GM21825 (cell line): ENCODE measurements around the gene KLHL6.
"Not testable (repeated sequence)": the region's sequence is repeated elsewhere in the genome, so short reads cannot be mapped to it uniquely, and the experiment has no call there.

Experiments used
- ATAC-seq: cut with Tn5 transposase; IDR thresholded peaks from one replicate; pipeline ENCODE4 v1.9.1; 2021; ENCODE audit warnings: mild to moderate bottlenecking, moderate library complexity; ENCODE audit not compliant: unreplicated experiment

Gene KLHL6

GRCh38 chr3:183449791-183450190 lies 105.7 kb downstream of the KLHL6 start:
- ATAC-seq = no peak

GRCh38 chr3:183449391-183449790 lies 106.1 kb downstream of the KLHL6 start:
- no peak for ATAC-seq

DNA sequence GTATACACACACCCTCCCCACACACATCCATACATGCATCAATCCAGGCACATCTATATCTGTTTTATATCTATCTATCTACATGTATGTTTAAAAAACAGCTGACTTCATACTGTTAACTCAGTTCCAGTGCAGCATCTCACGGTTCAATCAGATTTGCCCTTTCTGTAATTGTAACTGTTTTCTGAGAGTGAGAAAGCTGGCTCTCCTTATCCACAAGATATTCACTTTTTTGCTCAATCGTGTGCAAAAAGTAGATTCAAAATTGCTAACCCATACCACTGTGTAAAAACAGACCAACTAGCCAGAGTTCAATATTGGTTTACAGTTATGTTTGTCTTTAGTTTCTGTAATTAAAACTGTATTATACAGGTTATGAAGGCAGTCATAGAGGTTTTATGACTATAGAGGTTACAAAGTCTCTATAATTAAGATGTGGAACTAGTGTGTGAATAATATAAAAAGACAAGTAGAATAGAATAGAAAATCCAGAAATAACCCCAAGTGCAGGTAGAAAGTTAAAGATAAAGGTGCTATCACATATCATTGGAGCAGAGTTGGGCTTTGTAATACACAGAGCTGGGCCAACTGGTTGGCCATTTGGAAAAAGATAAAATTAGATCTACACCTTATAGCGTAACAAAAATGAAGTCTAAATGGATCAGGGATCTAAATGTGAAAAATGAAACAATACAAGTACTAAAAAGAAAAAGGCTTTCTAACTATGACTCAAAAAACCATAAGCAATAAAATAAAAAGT lies 107.0 kb downstream of the KLHL6 start:
- no peak for ATAC-seq

GRCh38 chr3:183447206-183448001 lies 108.1 kb downstream of the KLHL6 start:
- ATAC-seq = peak; percentile 71

- no peak for ATAC-seq
Measured at GRCh38 chr3:183446838-183447205, 108.7 kb downstream of the KLHL6 start.

DNA sequence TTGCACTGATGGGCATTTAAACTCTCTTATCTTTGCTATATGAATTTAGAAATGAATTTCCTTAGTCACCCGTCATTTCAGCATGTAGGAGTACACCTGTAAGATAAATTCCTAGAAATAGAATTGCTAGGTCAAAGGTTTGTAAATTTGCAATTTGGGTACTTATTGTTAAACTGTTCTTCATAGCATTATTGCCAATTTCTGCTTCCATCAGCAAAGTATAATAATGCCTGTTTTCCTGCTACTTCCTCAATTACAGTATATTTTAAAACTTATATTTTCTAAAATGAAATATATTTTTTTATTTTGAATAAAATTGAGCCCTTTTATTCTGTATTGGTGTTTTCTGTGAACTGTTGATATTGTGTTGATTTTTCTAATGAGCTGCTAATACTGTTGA lies 110.8 kb downstream of the KLHL6 start:
- no peak for ATAC-seq

DNA sequence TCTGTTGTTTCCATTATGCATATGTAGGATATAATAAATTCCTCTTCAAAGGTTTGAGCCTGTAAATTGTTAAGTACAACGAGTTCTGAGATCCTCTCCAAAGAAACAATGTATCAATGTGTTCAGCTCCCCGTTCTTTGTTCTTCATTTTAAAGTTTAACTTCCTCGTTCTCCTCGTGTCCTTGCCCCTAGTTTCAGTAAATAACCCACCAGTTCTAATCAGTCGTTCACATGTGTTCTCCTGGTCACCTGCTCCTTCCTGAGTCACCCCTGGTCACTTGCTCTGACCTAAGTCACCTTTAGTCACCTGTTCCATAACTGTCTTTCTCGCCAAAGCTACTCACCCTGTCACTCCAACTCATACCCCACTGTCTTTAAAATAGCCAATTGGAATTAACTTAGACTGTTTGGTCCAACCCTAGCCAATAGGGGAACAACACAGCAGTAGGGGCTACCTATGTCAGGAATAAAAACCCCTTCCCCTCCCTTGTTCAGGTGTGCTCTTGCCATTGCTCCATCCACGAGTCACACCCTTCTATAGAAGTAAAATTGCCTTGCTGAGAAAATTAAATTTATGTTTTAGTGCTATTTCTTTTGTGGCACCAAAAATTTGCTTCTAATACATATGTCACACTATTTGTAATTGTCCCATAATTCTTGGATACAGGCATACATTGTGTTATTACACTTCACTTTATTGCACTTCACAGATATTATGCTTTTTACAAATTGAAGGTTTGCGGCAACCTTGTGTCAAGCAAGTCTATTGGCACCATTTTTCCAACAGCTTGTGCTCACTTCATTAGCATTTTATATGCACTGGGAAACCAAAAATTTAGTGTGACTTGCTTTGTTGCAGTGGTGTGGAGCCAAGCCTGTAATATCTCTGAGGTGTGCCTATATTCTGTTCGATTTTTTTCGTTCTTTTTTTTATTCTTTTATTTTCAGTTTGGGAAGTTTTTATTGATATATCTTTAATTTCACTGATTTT lies 111.8 kb downstream of the KLHL6 start:
- ATAC-seq = no peak

DNA sequence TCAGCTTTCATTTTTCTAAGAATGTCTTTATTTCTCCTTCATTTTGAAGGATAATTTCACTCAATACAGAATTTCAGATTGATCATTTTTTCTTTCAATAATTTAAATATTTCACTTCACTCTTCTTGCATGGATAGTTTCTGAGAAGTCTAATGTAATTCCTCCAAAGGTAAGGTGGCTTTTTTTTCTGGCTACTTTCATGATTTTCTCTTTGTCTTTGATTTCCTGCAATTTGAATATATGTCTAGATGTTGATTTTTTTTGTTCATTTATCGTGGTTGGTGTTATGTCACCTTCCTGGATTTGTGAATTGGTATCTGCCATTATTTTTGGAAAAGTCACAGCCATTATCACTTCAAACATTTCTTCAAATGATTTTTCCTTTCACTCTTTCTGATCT lies 112.5 kb downstream of the KLHL6 start:
- ATAC-seq = no peak

DNA sequence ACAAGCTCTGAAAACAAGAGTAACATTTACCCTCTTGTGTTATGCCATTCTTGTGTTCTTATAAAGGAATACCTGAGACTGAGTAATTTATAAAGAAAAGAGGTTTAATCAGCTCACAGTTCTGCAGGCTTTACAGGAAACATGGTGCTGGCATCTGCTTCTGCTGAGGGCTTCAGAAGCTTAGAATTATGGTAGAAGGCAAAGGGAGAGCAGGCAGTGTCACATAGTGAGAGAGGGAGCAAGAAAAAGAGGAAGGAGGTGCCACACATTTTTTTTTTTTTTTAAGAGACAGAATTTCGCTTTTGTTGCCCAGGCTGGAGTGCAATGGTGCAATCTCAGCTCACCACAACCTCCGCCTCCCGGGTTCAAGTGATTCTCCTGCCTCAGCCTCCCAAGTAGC lies 115.0 kb downstream of the KLHL6 start:
- not testable (repeated sequence) for ATAC-seq

DNA sequence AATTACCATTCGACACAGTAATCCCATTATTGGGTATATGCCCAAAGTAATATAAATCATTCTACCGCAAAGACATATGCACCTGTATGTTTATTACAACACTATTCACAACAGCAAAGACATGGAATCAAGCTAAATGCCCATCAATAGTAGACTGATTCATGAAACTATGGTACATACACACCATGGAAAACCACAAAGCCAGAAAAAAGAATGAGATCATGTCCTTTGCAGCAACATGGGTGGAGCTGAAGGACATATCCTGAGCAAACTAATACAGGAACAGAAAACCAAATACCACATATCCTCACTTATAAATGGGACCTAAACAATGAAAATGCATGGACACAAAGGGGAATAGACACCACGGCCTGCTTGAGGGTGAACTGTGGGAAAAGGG lies 116.0 kb downstream of the KLHL6 start:
- ATAC-seq = no peak

DNA sequence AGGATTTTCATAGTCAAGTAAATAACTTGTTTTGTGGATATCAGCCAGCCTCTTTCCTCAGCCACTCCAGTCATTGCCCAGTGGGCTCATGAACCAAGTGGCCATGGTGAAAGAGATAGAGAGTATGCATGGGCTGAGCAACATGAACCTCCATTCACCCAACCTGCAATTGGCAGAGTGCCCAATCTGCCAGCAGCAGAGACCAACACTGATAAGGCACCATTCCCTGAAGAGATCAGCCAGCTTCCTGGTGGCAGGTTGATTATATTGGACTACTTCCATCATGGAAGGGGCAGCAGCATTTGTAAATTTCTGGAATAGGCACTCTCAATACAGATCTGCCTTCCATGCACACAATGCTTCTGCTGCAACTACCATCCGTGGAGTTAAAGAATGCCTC lies 116.8 kb downstream of the KLHL6 start:
- ATAC-seq = no peak

DNA sequence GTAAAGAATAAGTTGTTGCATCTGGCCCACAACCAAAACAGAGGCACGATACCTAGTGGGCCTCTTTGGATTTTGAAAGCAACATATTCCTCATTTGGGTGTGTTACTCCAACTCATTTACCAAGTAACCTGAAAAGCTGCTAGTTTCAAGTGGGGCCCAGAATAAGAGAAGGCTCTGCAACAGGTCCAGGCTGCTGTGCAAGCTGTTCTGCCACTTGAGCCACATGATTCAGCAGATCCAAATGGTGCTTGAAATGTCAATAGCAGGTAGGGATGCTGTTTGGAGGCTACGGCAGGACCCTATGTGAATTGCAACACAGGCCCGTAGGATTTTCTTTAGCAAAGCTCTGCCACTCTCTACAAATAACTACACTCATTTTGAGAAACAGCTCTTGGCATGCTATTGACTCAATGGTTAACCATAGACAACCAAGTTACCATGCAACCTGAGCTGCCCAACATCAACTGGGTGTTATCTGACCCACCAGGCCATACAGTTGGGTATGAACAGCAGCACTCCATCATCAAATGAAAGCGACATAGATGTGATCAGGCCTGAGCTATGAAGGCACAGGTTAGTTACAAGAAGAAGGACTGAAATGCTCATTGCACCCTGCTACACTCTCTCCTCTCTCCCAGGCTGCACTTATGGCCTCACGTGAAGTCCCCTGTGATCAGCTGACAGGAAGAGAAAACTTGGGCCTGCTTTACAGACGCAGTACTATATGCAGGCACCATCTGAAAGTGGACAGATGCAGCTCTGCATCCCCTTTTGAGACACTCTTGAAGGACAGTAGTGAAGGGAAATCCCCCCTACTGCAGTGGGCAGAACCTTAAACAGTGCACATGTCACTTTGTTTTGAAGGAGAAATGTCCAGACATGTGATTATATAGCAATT lies 117.6 kb downstream of the KLHL6 start:
- no peak for ATAC-seq
